HFFc6 (cell line): ENCODE results near the gene IQGAP2. TPM values are rescaled to one million over a fixed set of nuclear protein-coding genes. Genes with fewer than 3 reads are reported as not detected.

ENCODE experiments used
- DNase-seq: peaks from one replicate; pipeline ENCODE4 v3.0.0-alpha.2; 2018
- H3K27ac Mint-ChIP-seq: 2 replicates; pipeline ENCODE4 v1.8.0; 2020; ENCODE audit warnings: mild to moderate bottlenecking, mixed read lengths
- H3K27me3 Mint-ChIP-seq: 2 replicates; pipeline ENCODE4 v1.8.0; 2021; ENCODE audit warnings: mild to moderate bottlenecking, moderate library complexity, mixed read lengths; ENCODE audit not compliant: insufficient read depth
- H3K36me3 Mint-ChIP-seq: 2 replicates; pipeline ENCODE4 v1.8.0; 2021; ENCODE audit warnings: low read depth, mixed read lengths
- H3K4me1 Mint-ChIP-seq: 2 replicates; pipeline ENCODE4 v1.8.0; 2020; ENCODE audit warnings: low read depth, mixed read lengths
- H3K4me3 Mint-ChIP-seq: 2 replicates; pipeline ENCODE4 v1.8.0; 2020; ENCODE audit warnings: mild to moderate bottlenecking, moderate library complexity, mixed read lengths
- H3K9me3 Mint-ChIP-seq: 2 replicates; pipeline ENCODE4 v1.8.0; 2020; ENCODE audit warnings: mild to moderate bottlenecking, mixed read lengths
- total RNA-seq, 6 experiments: library from RNA; stranded (reverse); fragmentation: NEBNext Ultra II Directional; extraction: Animal tissue kit (Norgen Biotek cat#: 25700); gene quantifications; 2 replicates in 1 of 6; 3 replicates in 5 of 6; pipeline ENCODE4 v1.2.3, GENCODE V29; 2021
- TF ChIP-seq, protein P1 (sequence below): fragments of 200-600 bp; sonication (generic); IDR thresholded peaks from 2 replicates; pipeline ENCODE4 v1.5.0; 2021; ENCODE audit warnings: antibody characterized with exemption, mild to moderate bottlenecking

Gene IQGAP2
- total RNA-seq, 6 experiments from 2014 or later, result 0.09 to 0.47 (median 0.21) TPM; not detected in 1

DNA sequence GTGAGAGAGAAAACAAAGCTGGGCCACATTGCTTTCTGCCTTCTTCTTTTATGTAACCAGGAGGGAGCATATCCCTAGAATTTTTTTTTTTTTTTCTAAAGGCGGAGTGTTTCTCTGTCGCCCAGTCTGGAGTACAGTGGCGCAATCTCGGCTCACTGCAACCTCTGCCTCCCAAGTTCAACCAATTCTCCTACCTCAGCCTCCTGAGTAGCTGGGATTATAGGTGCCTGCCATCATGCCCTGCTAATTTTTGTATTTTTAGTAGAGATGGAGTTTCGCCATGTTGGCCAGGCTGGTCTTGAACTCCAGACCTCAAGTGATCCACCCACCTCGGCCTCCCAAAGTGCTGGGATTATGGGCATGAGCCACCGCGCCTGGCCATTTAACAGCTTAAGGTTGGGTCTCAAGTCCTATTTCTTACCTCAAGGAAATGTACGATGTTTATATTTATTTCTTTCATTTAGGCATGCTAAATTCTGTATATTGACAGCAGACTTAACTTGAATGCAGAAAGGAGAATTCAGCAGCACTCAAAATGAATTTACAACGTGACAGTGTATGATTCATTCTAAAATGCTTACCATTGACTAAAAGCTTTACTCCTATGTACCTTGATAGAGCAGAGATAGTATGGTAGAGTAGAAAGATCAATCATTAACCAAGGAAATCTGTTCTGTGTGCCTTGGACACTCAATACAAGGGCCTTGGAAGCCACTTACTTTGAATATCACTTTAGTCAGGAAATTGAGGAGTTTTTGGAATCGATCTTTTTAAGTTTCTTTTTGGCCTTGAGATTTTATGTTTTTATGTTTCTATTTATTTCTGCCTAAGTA is 119.2 kb downstream of the IQGAP2 start:
- Mint-ChIP-seq H3K36me3 (no peaks in the 10 kb centered on the region), H3K27me3 (peaks cover 8% of the 10 kb centered on the region), H3K9me3 (no peaks in the 10 kb centered on the region), H3K4me1 (peaks cover 7% of the 10 kb centered on the region), H3K4me3 (no peak overlapping the region), H3K27ac (no peak overlapping the region)
- no peak for DNase-seq
- TF ChIP-seq, protein P1, sequence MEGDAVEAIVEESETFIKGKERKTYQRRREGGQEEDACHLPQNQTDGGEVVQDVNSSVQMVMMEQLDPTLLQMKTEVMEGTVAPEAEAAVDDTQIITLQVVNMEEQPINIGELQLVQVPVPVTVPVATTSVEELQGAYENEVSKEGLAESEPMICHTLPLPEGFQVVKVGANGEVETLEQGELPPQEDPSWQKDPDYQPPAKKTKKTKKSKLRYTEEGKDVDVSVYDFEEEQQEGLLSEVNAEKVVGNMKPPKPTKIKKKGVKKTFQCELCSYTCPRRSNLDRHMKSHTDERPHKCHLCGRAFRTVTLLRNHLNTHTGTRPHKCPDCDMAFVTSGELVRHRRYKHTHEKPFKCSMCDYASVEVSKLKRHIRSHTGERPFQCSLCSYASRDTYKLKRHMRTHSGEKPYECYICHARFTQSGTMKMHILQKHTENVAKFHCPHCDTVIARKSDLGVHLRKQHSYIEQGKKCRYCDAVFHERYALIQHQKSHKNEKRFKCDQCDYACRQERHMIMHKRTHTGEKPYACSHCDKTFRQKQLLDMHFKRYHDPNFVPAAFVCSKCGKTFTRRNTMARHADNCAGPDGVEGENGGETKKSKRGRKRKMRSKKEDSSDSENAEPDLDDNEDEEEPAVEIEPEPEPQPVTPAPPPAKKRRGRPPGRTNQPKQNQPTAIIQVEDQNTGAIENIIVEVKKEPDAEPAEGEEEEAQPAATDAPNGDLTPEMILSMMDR, result no peak

DNA sequence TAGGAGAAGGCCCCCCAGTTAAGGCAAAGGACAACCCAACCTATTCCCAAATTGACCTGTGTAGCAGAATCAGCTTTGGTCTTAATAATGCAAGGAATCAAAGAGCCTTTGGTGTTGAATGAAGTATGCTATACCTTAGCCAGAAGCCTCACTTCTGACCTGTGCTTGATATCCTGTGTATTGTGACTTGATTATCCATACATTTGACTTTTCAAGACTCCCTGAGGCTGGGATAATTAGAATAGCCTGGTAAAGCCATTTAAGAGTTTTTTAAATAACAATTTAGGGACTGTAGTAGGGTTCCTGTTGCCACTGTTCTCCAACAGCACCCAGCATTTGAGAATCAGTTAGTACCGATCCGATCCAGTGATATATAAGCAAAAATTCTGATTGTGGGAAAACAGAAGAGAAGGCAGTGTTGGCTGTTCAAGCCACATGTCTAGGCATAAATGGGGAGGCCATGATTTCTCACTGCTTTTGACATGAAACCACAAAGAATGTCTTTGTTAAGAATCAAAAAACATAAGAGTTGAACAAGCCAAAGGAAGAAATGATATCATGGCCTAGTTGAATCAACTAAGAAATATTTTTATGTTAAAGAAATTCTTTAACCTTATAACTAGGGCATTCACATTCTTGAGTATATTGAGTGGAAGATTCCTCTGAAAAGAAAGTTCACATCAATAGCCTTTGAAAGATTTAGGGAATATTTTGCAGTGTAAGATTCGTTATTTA is 121.2 kb downstream of the IQGAP2 start:
- no peaks in the 10 kb centered on the region for H3K36me3 Mint-ChIP-seq
- H3K27ac Mint-ChIP-seq, result no peak overlapping the region
- peaks cover 16% of the 10 kb centered on the region for H3K4me1 Mint-ChIP-seq
- TF ChIP-seq, protein P1, result no peak
- H3K9me3 Mint-ChIP-seq, result no peaks in the 10 kb centered on the region
- no peak overlapping the region for H3K4me3 Mint-ChIP-seq
- DNase-seq, result no peak
- H3K27me3 Mint-ChIP-seq, result peaks cover 5% of the 10 kb centered on the region

DNA sequence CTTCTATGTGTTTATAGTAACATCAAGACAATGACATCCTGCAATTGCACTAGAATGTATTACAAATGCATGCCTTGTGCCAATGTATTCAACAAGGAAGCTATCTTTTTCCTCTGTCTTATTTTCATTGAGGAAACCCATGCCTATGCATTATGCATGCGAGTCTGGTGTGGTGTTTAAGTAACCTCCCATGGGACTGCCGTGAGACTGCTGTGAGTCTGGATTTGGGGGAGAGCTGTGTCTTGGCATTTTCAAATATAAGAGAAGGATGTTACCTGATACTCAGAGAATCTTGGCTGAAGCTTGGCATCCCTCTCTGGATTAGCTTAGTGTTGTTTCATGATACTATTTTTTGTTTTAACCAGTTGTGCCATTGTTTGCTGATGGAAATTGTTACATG is 121.8 kb downstream of the IQGAP2 start:
- TF ChIP-seq, protein P1, result no peak
- H3K27me3 Mint-ChIP-seq, result peaks cover 5% of the 10 kb centered on the region
- H3K36me3 Mint-ChIP-seq, result no peaks in the 10 kb centered on the region
- H3K4me3 Mint-ChIP-seq, result no peak overlapping the region
- no peak overlapping the region for H3K27ac Mint-ChIP-seq
- H3K9me3 Mint-ChIP-seq, result no peaks in the 10 kb centered on the region
- DNase-seq, result no peak
- peaks cover 16% of the 10 kb centered on the region for H3K4me1 Mint-ChIP-seq

DNA sequence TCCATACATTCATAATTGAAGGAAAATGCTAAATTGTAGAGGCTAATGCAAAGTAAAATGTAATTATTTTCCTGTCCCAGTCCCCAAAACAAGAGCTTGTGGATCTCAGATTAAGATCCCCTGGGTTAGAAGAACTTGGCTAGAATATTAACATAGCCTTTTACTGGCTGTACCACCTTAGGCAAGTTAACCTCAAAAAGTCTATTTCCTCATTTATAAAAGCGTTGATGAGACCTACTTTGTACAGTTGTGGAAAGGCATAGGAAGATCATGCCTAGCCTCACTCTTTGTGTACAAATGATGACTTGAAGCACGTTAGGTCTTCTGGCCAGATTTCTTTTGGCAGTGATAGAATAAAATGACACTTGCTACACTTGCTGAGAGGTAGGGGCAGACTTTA is 122.9 kb downstream of the IQGAP2 start:
- Mint-ChIP-seq H3K9me3 (no peaks in the 10 kb centered on the region), H3K4me3 (no peak overlapping the region), H3K27ac (no peak overlapping the region), H3K27me3 (peaks cover 5% of the 10 kb centered on the region), H3K36me3 (no peaks in the 10 kb centered on the region), H3K4me1 (peaks cover 14% of the 10 kb centered on the region)
- TF ChIP-seq, protein P1, result no peak
- no peak for DNase-seq

DNA sequence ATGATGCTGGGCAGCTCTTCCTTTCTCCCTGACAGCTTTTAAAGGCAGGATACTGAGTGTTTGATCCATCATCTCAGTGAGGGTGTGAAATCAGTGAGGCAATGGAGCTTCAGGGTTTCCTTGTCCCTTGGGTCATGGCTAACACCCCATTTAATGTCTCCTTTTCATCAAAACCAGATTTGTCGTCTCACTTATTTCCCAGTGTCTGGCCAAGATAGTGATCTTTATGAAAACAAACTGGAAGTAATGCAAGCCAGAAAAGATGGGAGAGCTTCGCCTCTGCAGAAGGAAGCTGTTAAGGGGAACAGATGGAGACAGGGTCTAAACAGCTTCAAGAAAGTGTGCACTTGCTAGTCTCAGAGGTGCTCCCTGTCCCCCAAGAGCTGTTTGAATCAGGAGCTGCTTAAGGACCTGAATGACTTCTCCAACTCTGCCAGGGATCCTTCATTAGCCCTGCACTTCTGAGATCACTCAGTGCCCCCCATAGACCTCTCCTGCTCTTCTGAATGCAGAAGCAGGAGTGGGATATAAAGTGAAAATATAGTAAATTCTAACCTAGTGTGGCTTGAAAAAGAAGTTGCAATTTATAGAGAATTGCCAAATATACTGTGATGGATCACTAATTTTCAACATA is 124.0 kb downstream of the IQGAP2 start:
- Mint-ChIP-seq H3K4me1 (peaks cover 9% of the 10 kb centered on the region), H3K36me3 (no peaks in the 10 kb centered on the region), H3K27ac (no peak overlapping the region), H3K9me3 (no peaks in the 10 kb centered on the region), H3K27me3 (peaks cover 7% of the 10 kb centered on the region), H3K4me3 (no peak overlapping the region)
- TF ChIP-seq, protein P1, result no peak
- DNase-seq, result no peak
